HG02588 (cell line): ENCODE results near the gene SSU72.

ENCODE experiments used
- ATAC-seq: cut with Tn5 transposase; IDR thresholded peaks from one replicate; pipeline ENCODE4 v1.9.1; 2021; ENCODE audit warnings: mild to moderate bottlenecking, moderate library complexity; ENCODE audit not compliant: unreplicated experiment

SSU72 gene

GRCh38 chr1:1574721-1575537 is at the start of gene SSU72:
Gene SSU72, minus strand, starts transcription at chr1:1574863. Its CDS starts 306 bp downstream, at chr1:1574557.
- peak; percentile 76 for ATAC-seq

- ATAC-seq = no peak
Observed at GRCh38 chr1:1623631-1624442, 49.2 kb upstream of the SSU72 start.

- no peak for ATAC-seq
Observed at GRCh38 chr1:1623181-1623630, 48.5 kb upstream of the SSU72 start.

GRCh38 chr1:1622788-1623094 is 48.1 kb upstream of the SSU72 start:
- no peak for ATAC-seq

- ATAC-seq = no peak
Observed at GRCh38 chr1:1622010-1622787, 47.5 kb upstream of the SSU72 start.

GRCh38 chr1:1621173-1622009 is 46.7 kb upstream of the SSU72 start:
- no peak for ATAC-seq

GRCh38 chr1:1620433-1621139 is 45.9 kb upstream of the SSU72 start:
- ATAC-seq = no peak

GRCh38 chr1:1619917-1620361 is 45.3 kb upstream of the SSU72 start:
- ATAC-seq = no peak

GRCh38 chr1:1618396-1619068 is 43.9 kb upstream of the SSU72 start:
- no peak for ATAC-seq

GRCh38 chr1:1617925-1618324 is 43.3 kb upstream of the SSU72 start:
- ATAC-seq = no peak

GRCh38 chr1:1617516-1617915 is 42.9 kb upstream of the SSU72 start:
- no peak for ATAC-seq

GRCh38 chr1:1616838-1617237 is 42.2 kb upstream of the SSU72 start:
- ATAC-seq = no peak

GRCh38 chr1:1616045-1616790 is 41.6 kb upstream of the SSU72 start:
- ATAC-seq = peak; percentile 25

GRCh38 chr1:1615256-1616044 is 40.8 kb upstream of the SSU72 start, which contains the start of gene MIB2:
Gene MIB2, plus strand, starts transcription at chr1:1615500. Its CDS starts 7,953 bp downstream, at chr1:1623453.
- ATAC-seq = peak; percentile 81

GRCh38 chr1:1614954-1615255 is 40.2 kb upstream of the SSU72 start:
- ATAC-seq = no peak

- no peak for ATAC-seq
Observed at GRCh38 chr1:1614204-1614953, 39.7 kb upstream of the SSU72 start.

GRCh38 chr1:1613509-1614082 is 38.9 kb upstream of the SSU72 start:
- no peak for ATAC-seq
